Hair follicular keratinocyte (primary cell): ENCODE data around the gene TEKT1. TPM values are rescaled to one million over a fixed set of nuclear protein-coding genes. Genes with fewer than 3 reads are reported as not detected.

ENCODE experiments used
- total RNA-seq: library from RNA; depleted of rRNA; stranded (reverse); fragments of >200 nt; gene quantifications from 2 replicates; pipeline ENCODE4 v1.2.3, GENCODE V29; 2015

Gene TEKT1
- not detected in 2 replicates for total RNA-seq

GRCh38 chr17:6831661-6832263 lies at the start of gene TEKT1:
Gene TEKT1 (minus strand): TSS chr17:6831729. CDS start chr17:6830376, 1,353 bp downstream.

GRCh38 chr17:6775871-6776405 lies 55.6 kb downstream of the TEKT1 start, which contains the start of gene FBXO39:
Gene FBXO39 (plus strand): TSS chr17:6776215. CDS start chr17:6779869, 3,654 bp downstream.

DNA sequence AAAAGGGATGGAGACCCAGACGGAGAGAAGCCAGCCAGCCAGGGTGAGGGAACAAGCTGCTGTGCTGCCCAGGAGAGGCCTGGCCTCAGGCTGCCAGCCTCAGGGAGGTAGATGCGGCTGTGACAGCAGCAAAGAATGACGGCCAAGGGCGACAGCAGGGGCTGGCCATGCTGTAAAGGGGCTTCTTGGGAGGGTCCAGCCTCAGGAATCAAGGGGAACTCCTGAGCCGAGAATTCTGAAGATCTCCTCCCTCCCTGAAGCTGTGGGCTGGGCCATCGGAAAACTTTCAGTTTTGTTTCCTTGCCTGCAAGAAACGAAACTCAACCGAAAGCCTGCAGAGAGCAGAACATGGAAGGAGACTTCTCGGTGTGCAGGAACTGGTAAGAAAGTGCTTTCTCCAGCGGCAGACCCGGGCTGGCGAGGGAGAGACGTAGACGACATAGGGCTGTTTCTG lies 75.8 kb downstream of the TEKT1 start, which contains the start of gene XAF1:
XAF1 (plus strand) TSS at position 316 of the 454 bp plus-strand sequence; CDS start at position 349, 33 bp downstream.

Other genes with a start within 250 kb of the TEKT1 start
- 8.2 and 10.5 TPM in 2 replicates for gene KIAA0753, start 191.0 kb downstream of the TEKT1 start, total RNA-seq
- gene TXNDC17, start 190.7 kb downstream of the TEKT1 start, total RNA-seq = 1,303 and 1,503 TPM in 2 replicates
- 8.4 and 10.1 TPM in 2 replicates for gene MED31, start 180.1 kb downstream of the TEKT1 start, total RNA-seq
- gene C17orf100, start 180.0 kb downstream of the TEKT1 start, total RNA-seq = 0.23 and 0.38 TPM in 2 replicates
- 0.86 and 0.95 TPM in 2 replicates for gene SLC13A5, start 118.4 kb downstream of the TEKT1 start, total RNA-seq
- gene XAF1, start 75.7 kb downstream of the TEKT1 start, total RNA-seq = 0.84 and 2.0 TPM in 2 replicates
- gene FBXO39, start 55.5 kb downstream of the TEKT1 start, total RNA-seq = 3.2 and 9.3 TPM in 2 replicates
- gene ALOX12, start 164.3 kb upstream of the TEKT1 start, total RNA-seq = 0.57 and 1.2 TPM in 2 replicates
- 228 and 289 TPM in 2 replicates for gene RNASEK, start 180.9 kb upstream of the TEKT1 start, total RNA-seq
- gene BCL6B, start 191.3 kb upstream of the TEKT1 start, total RNA-seq = 0.39 TPM in 1 of 2 replicates, not detected in the other
- gene SLC16A13, start 204.3 kb upstream of the TEKT1 start, total RNA-seq = 4.0 and 4.1 TPM in 2 replicates
- not detected in 2 replicates for gene SLC16A11, start 212.4 kb upstream of the TEKT1 start, total RNA-seq
- gene CLEC10A, start 248.5 kb upstream of the TEKT1 start, total RNA-seq = not detected in 2 replicates